Astrocyte (in vitro differentiated cells and primary cell): Measurements from ENCODE around the gene CORO2B. TPM values are rescaled to one million over a fixed set of nuclear protein-coding genes. Genes with fewer than 3 reads are reported as not detected.
A peak's percentile ranks its signal among the peaks of the same experiment; 100 is the strongest.

Experiments
- DNase-seq: peaks from one replicate; pipeline ENCODE4 v3.0.0-alpha.2; 2010; ENCODE audit warnings: low read depth
- FAIRE-seq: peaks from 2 replicates; lab custom pipeline; 2011; peaks lifted over from hg19 to GRCh38; lab: Jason Lieb, UNC
- H2AFZ ChIP-seq: 2 replicates; pipeline ENCODE4 v1.6.0; 2012; ENCODE audit warnings: low read depth, low read length, inconsistent platforms
- H3K27ac ChIP-seq: 2 replicates; pipeline ENCODE4 v1.5.1; 2011; ENCODE audit warnings: low read depth, low read length, inconsistent platforms
- H3K27me3 ChIP-seq: 2 replicates; pipeline ENCODE4 v1.6.0; 2011; ENCODE audit warnings: low read length, inconsistent platforms; ENCODE audit not compliant: insufficient read depth
- H3K36me3 ChIP-seq: 2 replicates; pipeline ENCODE4 v1.5.1; 2011; ENCODE audit warnings: low read length, inconsistent platforms; ENCODE audit not compliant: insufficient read depth
- H3K4me1 ChIP-seq: 2 replicates; pipeline ENCODE4 v1.5.1; 2011; ENCODE audit warnings: low read length, inconsistent platforms; ENCODE audit not compliant: insufficient read depth
- H3K4me2 ChIP-seq: 2 replicates; pipeline ENCODE4 v1.6.0; 2012; ENCODE audit warnings: low read length, inconsistent platforms
- H3K4me3 ChIP-seq: 2 replicates; pipeline ENCODE4 v1.5.1; 2011; ENCODE audit warnings: low read depth, mild to moderate bottlenecking, low read length, inconsistent platforms; ENCODE audit not compliant: insufficient read depth
- H3K79me2 ChIP-seq: 2 replicates; pipeline ENCODE4 v1.6.0; 2012; ENCODE audit warnings: mild to moderate bottlenecking, low read length, inconsistent platforms; ENCODE audit not compliant: insufficient read depth
- H3K9ac ChIP-seq: 2 replicates; pipeline ENCODE4 v1.6.0; 2012; ENCODE audit warnings: mild to moderate bottlenecking, low read length, inconsistent platforms
- H3K9me3 ChIP-seq: 2 replicates; pipeline ENCODE4 v1.5.1; 2012; ENCODE audit warnings: low read depth, mild to moderate bottlenecking, low read length, inconsistent platforms; ENCODE audit not compliant: insufficient read depth
- H4K20me1 ChIP-seq: 2 replicates; pipeline ENCODE4 v1.6.0; 2012; ENCODE audit warnings: low read length, inconsistent platforms; ENCODE audit not compliant: insufficient read depth
- H3K27ac Mint-ChIP-seq: one replicate; pipeline ENCODE4 v1.8.0; 2021; ENCODE audit warnings: mild to moderate bottlenecking, mixed read lengths; ENCODE audit not compliant: unreplicated experiment
- H3K27me3 Mint-ChIP-seq: one replicate; pipeline ENCODE4 v1.8.0; 2021; ENCODE audit warnings: low read depth, mixed read lengths; ENCODE audit not compliant: unreplicated experiment
- H3K36me3 Mint-ChIP-seq: one replicate; pipeline ENCODE4 v1.8.0; 2021; ENCODE audit warnings: low read depth, mixed read lengths; ENCODE audit not compliant: unreplicated experiment
- H3K4me1 Mint-ChIP-seq: one replicate; pipeline ENCODE4 v1.8.0; 2021; ENCODE audit warnings: low read depth, mixed read lengths; ENCODE audit not compliant: unreplicated experiment
- H3K4me3 Mint-ChIP-seq: one replicate; pipeline ENCODE4 v1.8.0; 2021; ENCODE audit warnings: mild to moderate bottlenecking, moderate library complexity, mixed read lengths; ENCODE audit not compliant: unreplicated experiment
- H3K9me3 Mint-ChIP-seq: one replicate; pipeline ENCODE4 v1.8.0; 2021; ENCODE audit warnings: mild to moderate bottlenecking, mixed read lengths; ENCODE audit not compliant: unreplicated experiment
- CTCF ChIP-seq: IDR thresholded peaks from 2 replicates; pipeline ENCODE4 v1.5.1; 2011; ENCODE audit warnings: low read depth, mild to moderate bottlenecking, inconsistent platforms, low read length, moderate library complexity; ENCODE audit not compliant: insufficient read depth
- EZH2 ChIP-seq: IDR thresholded peaks from 2 replicates; pipeline ENCODE4 v1.6.1; 2012; ENCODE audit warnings: mild to moderate bottlenecking, low read length, inconsistent platforms; ENCODE audit not compliant: insufficient read depth
- total RNA-seq: library from RNA; stranded (reverse); gene quantifications from 2 replicates; pipeline ENCODE4 v1.2.1, GENCODE V29; 2021

The CORO2B gene
- total RNA-seq, 1 donor from 2014 or later, result 7.4 TPM

DNA sequence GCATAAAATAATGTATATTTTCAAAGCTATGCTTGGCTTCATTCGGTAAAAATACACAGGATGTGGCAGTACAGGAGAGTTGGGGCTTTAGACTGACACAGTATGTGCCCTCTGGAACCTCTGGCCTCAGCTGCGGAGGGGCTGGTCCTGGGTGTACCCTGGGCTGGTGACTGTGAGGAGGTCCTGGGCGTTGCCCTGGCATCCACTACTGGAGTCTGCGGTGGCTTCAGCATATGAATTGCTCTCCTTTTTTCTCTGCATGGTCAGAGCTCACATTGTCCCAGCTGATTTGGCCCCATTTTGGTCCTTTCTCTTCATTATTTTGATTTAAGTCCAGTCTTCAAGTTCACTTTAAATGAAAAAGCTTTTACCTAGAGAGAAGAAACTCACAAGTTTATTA, 40.5 kb upstream of the CORO2B start:
- Mint-ChIP-seq H3K4me1 (peaks cover 52% of the 10 kb centered on the region), H3K27me3 (no peaks in the 10 kb centered on the region), H3K27ac (peak overlapping the region; percentile 99), H3K36me3 (no peaks in the 10 kb centered on the region), H3K4me3 (no peak overlapping the region), H3K9me3 (peaks cover 14% of the 10 kb centered on the region)
- Histone ChIP-seq H3K27ac (no peak overlapping the region), H3K9ac (no peak overlapping the region), H3K27me3 (no peaks in the 10 kb centered on the region), H2AFZ (no peak overlapping the region), H3K4me2 (no peak overlapping the region), H3K4me1 (peaks cover 19% of the 10 kb centered on the region), H4K20me1 (no peaks in the 10 kb centered on the region), H3K4me3 (no peak overlapping the region), H3K9me3 (peaks cover 2% of the 10 kb centered on the region), H3K36me3 (no peaks in the 10 kb centered on the region), H3K79me2 (no peaks in the 10 kb centered on the region)
- TF ChIP-seq EZH2, result no peak
- TF ChIP-seq CTCF, result no peak
- FAIRE-seq (no peak), DNase-seq (no peak)

DNA sequence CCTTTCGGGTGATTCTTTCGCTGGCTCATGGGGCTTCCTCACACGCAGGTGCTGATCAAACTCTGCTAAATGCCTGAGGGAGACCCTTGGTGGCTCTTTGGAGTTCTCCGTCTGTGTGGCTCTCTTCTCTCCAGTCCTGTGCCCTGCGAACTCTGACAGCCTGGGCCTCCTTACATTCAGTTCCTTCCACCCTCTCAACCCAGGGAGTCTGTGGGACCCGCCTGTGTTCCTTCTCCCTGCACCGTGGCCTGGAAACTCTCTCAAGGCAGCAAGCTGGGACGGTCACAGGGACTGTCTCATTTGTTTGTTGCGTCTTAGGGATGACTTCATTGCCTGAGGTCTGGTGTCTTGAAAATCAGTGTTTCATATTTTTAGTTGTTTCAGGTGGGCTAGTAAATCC, 37.0 kb upstream of the CORO2B start:
- Histone ChIP-seq H4K20me1 (no peaks in the 10 kb centered on the region), H3K9ac (no peak overlapping the region), H3K9me3 (peaks cover 2% of the 10 kb centered on the region), H3K27ac (no peak overlapping the region), H3K4me1 (peaks cover 21% of the 10 kb centered on the region), H3K36me3 (no peaks in the 10 kb centered on the region), H3K4me3 (no peak overlapping the region), H3K79me2 (no peaks in the 10 kb centered on the region), H2AFZ (no peak overlapping the region), H3K4me2 (no peak overlapping the region), H3K27me3 (no peaks in the 10 kb centered on the region)
- Mint-ChIP-seq H3K27ac (peak overlapping the region; percentile 82), H3K27me3 (no peaks in the 10 kb centered on the region), H3K4me1 (peaks cover 53% of the 10 kb centered on the region), H3K36me3 (no peaks in the 10 kb centered on the region), H3K9me3 (peaks cover 2% of the 10 kb centered on the region), H3K4me3 (peak overlapping the region; percentile 30)
- TF ChIP-seq CTCF (no peak), EZH2 (no peak)
- DNase-seq (no peak), FAIRE-seq (no peak)

GRCh38 chr15:68542348-68542747, 36.4 kb upstream of the CORO2B start:
- Histone ChIP-seq H3K27me3 (no peaks in the 10 kb centered on the region), H3K27ac (peak overlapping the region; percentile 90), H3K36me3 (no peaks in the 10 kb centered on the region), H4K20me1 (no peaks in the 10 kb centered on the region), H3K4me1 (peaks cover 16% of the 10 kb centered on the region), H3K79me2 (no peaks in the 10 kb centered on the region), H3K4me3 (no peak overlapping the region), H3K9ac (peak overlapping the region; percentile 49), H2AFZ (no peak overlapping the region), H3K4me2 (peak overlapping the region; percentile 71), H3K9me3 (peaks cover 2% of the 10 kb centered on the region)
- no peak for TF ChIP-seq CTCF
- no peak for TF ChIP-seq EZH2
- H3K36me3 Mint-ChIP-seq, result no peaks in the 10 kb centered on the region
- H3K27ac Mint-ChIP-seq, result peak overlapping the region; percentile 93
- peaks cover 48% of the 10 kb centered on the region for H3K4me1 Mint-ChIP-seq
- DNase-seq (no peak), FAIRE-seq (no peak)
- H3K9me3 Mint-ChIP-seq, result peaks cover 2% of the 10 kb centered on the region
- H3K27me3 Mint-ChIP-seq, result no peaks in the 10 kb centered on the region
- H3K4me3 Mint-ChIP-seq, result no peak overlapping the region
